Heart left ventricle (tissue), 16 donors: ENCODE data around the gene ARHGEF28. TPM values are rescaled to one million over a fixed set of nuclear protein-coding genes. Genes with fewer than 3 reads are reported as not detected.

Experiments
- ATAC-seq, 4 donors: fragments of 200-7000 bp; cut with Tn5 transposase; one replicate each; pipeline ENCODE4 v1.9.1; 2020 to 2022; ENCODE audit warnings: moderate library complexity in 4 of 4, mild to moderate bottlenecking in 3 of 4, moderate number of reproducible peaks in 1 of 4
- DNase-seq, 5 donors: peaks; one replicate each; pipeline ENCODE4 v3.0.0-alpha.2; 2020
- H3K27ac ChIP-seq, 12 donors: fragments of 200-600 bp; sonication (generic) in 4 of 12; one replicate each; pipeline versions ENCODE4 v1.5.0 to v1.8.0; 2016 to 2022; ENCODE audit warnings: mild to moderate bottlenecking in 2 of 12
- H3K27me3 ChIP-seq, 9 donors: fragments of 200-600 bp; sonication (generic) in 2 of 9; one replicate each; pipeline versions ENCODE4 v1.5.1 to v1.8.0; 2016 to 2022; ENCODE audit warnings: mild to moderate bottlenecking in 3 of 9
- H3K36me3 ChIP-seq, 9 donors: fragments of 200-600 bp; sonication (generic) in 2 of 9; one replicate each; pipeline versions ENCODE4 v1.5.0 to v1.8.0; 2018 to 2022; ENCODE audit warnings: mild to moderate bottlenecking in 2 of 9
- H3K4me1 ChIP-seq, 12 donors: fragments of 200-600 bp; sonication (generic) in 4 of 12; one replicate each; pipeline versions ENCODE4 v1.5.0 to v1.8.0; 2016 to 2022; ENCODE audit warnings: mild to moderate bottlenecking in 3 of 12
- H3K4me3 ChIP-seq, 12 donors: fragments of 200-600 bp; sonication (generic) in 4 of 12; one replicate each; pipeline versions ENCODE4 v1.5.0 to v1.8.0; 2017 to 2022; ENCODE audit warnings: mild to moderate bottlenecking in 9 of 12, moderate library complexity in 4 of 12
- H3K9me3 ChIP-seq, 12 donors: fragments of 200-600 bp; sonication (generic) in 4 of 12; one replicate each; pipeline versions ENCODE4 v1.5.0 to v1.8.0; 2016 to 2022; ENCODE audit warnings: mild to moderate bottlenecking in 1 of 12
- CTCF ChIP-seq, 12 donors: fragments of 200-600 bp; sonication (generic) in 4 of 12; IDR thresholded peaks; one replicate each; pipeline versions ENCODE4 v1.5.0 to v1.8.0; 2018 to 2022; ENCODE audit warnings: antibody characterized with exemption in 12 of 12, mild to moderate bottlenecking in 5 of 12
- POLR2A ChIP-seq, 2 donors: fragments of 450-650 bp; IDR thresholded peaks; one replicate each; pipeline ENCODE4 v1.6.1; 2017; ENCODE audit warnings: antibody characterized with exemption in 2 of 2, mild to moderate bottlenecking in 2 of 2, moderate library complexity in 2 of 2
- WGBS, 4 donors: extraction: QIAGEN DNeasy Blood & Tissue Kit in 2 of 4; methylation state at CpG; one replicate each; pipeline versions ENCODE4 v1.1.5 to v1.1.7; 2013 to 2018; 5-methylcytosine and 5-hydroxymethylcytosine counted together
- intact Hi-C, 10 donors: fragments of 100-400 bp; cut with DNase I; formaldehyde crosslinking; loops; one replicate each; pipeline versions ENCODE4 v1.11.1 to v1.14.2; 2022
- polyA plus RNA-seq, 2 donors: library from polyadenylated mRNA; stranded (reverse); fragments of 200-250 nt; gene quantifications; one replicate each; pipeline ENCODE4 v1.2.3, GENCODE V29; 2013
- total RNA-seq, 9 donors: library from RNA; depleted of rRNA in 2 of 9; stranded (reverse); fragments of >200 nt in 2 of 9; fragmentation: NEBNext Ultra II Directional in 3 of 9; extraction: Animal tissue kit (Norgen Biotek cat#: 25700) in 3 of 9; gene quantifications; one replicate each; pipeline versions ENCODE4 v1.1.0 to v1.2.4, GENCODE V29; 2016 to 2023
- donor health status: ischemic (EF 13 %, LVEDD 7.1; RV severe dilation, severe dysfunction).
- donor health status: healthy with polysubstance abuse.
- donor health status: DM: no; HTN: yes; CAD: no.
- donor health status: DM: no; HTN: no; CAD: no.
- donor health status: ischemic (EF 25% LVEDD 6.9; RV normal size, moderate dysfunction).
- donor health status: ischemic (EF 25% LVEDD 5.7; RV mildly dilated, moderate dysfunction).
- donor health status: healthy.
- donor health status: DM: yes; HTN: yes; CAD: no.
- donor health status: ischemic (EF 35%, LVEDD 5.7; RV mildly dilated, moderate dysfunction).
- donor health status: nonischemic (EF 11% LVEDD 7.7; RV severe dilation, severe dysfunction).
- donor health status: DM: yes; HTN: yes; CAD: no.
- donor health status: PGD.
- donor health status: ischemic (EF 29% LVEDD 5.4; RV normal size, mild dysfunction).
- donor health status: nonischemic (EF 23%, LVEDD 6.1; RV moderate dilation, normal function).

Gene ARHGEF28
- total and polyA plus RNA-seq, 11 donors = 0.51 to 7.7 (median 1.7) TPM

GRCh38 chr5:73801686-73802085, 175.7 kb downstream of the ARHGEF28 start:
- intact Hi-C loops = no loop called here
- 83 to 92% (median 86%) methylated on average over 2 of the region's 2 CpGs for WGBS, 4 donors
- no peak overlapping the region for H3K27ac ChIP-seq
- no peak for TF ChIP-seq CTCF (IDR thresholded peaks at IDR 0.05)
- no peak for TF ChIP-seq POLR2A (IDR thresholded peaks at IDR 0.05)
- no peaks in the 10 kb centered on the region for H3K9me3 ChIP-seq
- no peaks in the 10 kb centered on the region for H3K27me3 ChIP-seq
- H3K4me3 ChIP-seq = no peak overlapping the region
- DNase-seq (no peak), ATAC-seq (no peak)
- H3K4me1 ChIP-seq = peaks cover 0 to 8% (median under 1%) of the 10 kb centered on the region in 12 donors
- no peaks in the 10 kb centered on the region for H3K36me3 ChIP-seq

GRCh38 chr5:73805449-73805848, 179.5 kb downstream of the ARHGEF28 start:
- Histone ChIP-seq H3K27me3 (no peaks in the 10 kb centered on the region), H3K4me1 (no peaks in the 10 kb centered on the region), H3K36me3 (no peaks in the 10 kb centered on the region), H3K27ac (no peak overlapping the region), H3K9me3 (no peaks in the 10 kb centered on the region), H3K4me3 (no peak overlapping the region)
- ATAC-seq (no peak), DNase-seq (no peak)
- intact Hi-C loops = no loop called here
- no peak for TF ChIP-seq CTCF (IDR thresholded peaks at IDR 0.05)
- WGBS, 4 donors = 57 to 64% (median 60%) methylated on average over 3 of the region's 3 CpGs

GRCh38 chr5:73808911-73809310, 182.9 kb downstream of the ARHGEF28 start:
- no peak overlapping the region for H3K27ac ChIP-seq
- ATAC-seq (no peak), DNase-seq (no peak)
- H3K36me3 ChIP-seq = no peaks in the 10 kb centered on the region
- no peaks in the 10 kb centered on the region for H3K27me3 ChIP-seq
- no peak for TF ChIP-seq CTCF (IDR thresholded peaks at IDR 0.05)
- no peak for TF ChIP-seq POLR2A (IDR thresholded peaks at IDR 0.05)
- H3K9me3 ChIP-seq = no peaks in the 10 kb centered on the region
- WGBS, 4 donors = 85 to 92% (median 86%) methylated on average over 2 of the region's 2 CpGs
- intact Hi-C loops = no loop called here
- H3K4me1 ChIP-seq = no peaks in the 10 kb centered on the region
- H3K4me3 ChIP-seq = no peak overlapping the region

DNA sequence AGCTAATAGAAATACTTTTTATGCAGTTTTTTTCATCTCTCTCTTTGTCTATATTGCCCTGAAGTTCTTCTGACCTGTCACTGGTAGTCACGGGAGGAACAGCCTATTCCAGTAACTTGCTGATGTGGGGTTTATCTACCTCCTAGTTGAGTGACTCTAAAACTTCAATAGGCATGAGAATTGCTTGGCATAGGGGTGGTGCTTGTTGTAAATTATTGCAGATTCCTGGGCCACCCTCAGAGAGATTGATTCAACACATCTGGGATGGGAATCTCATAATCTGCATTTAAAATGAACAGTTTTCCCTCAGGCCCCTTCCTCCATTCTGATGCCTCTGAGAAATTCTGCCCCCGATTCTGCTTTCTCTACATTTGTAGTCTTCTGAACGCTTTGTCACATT, 184.4 kb downstream of the ARHGEF28 start:
- H3K27me3 ChIP-seq = peaks cover 0 to 4% (median 0%) of the 10 kb centered on the region in 9 donors
- no peak for ATAC-seq
- H3K27ac ChIP-seq = no peak overlapping the region
- H3K4me3 ChIP-seq = no peak overlapping the region
- intact Hi-C loops = no loop called here
- TF ChIP-seq POLR2A (IDR thresholded peaks at IDR 0.05) (no peak), CTCF (IDR thresholded peaks at IDR 0.05) (no peak)
- H3K4me1 ChIP-seq = no peaks in the 10 kb centered on the region
- no peak for DNase-seq
- 87 to 93% (median 91%) methylated on average over 3 of the region's 3 CpGs for WGBS, 4 donors
- no peaks in the 10 kb centered on the region for H3K9me3 ChIP-seq
- no peaks in the 10 kb centered on the region for H3K36me3 ChIP-seq
